ENCODE data around the gene ENTPD6.
A peak's percentile ranks its signal among the peaks of the same experiment; 100 is the strongest.

ENTPD6 gene

DNA sequence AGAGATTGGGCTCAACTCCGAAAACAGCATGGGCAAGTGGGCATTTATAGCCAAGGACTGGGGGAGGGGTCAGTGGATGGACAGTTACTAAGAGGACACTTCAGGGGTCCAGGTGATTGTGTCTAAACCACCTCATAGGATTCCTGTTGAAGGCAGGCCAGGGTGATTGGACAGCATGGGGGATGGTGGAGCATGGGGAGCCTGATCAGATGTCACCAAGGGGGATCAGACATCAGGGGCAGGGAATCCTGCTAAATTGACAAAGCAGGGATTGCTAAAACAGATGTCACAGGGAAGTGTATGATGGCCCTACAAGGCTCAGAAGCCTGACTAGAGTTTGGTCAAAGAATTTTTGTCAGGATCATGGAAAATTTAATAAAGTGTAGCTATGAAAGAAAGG, 49.9 kb downstream of the ENTPD6 start:
- no peak overlapping the region for H3K4me3 ChIP-seq (replicated peaks; ENCODE audit: low read depth, low read length)
- no peak for DNase-seq (ENCODE audit: extremely low read depth, low read depth)
- TF ChIP-seq, protein P1, sequence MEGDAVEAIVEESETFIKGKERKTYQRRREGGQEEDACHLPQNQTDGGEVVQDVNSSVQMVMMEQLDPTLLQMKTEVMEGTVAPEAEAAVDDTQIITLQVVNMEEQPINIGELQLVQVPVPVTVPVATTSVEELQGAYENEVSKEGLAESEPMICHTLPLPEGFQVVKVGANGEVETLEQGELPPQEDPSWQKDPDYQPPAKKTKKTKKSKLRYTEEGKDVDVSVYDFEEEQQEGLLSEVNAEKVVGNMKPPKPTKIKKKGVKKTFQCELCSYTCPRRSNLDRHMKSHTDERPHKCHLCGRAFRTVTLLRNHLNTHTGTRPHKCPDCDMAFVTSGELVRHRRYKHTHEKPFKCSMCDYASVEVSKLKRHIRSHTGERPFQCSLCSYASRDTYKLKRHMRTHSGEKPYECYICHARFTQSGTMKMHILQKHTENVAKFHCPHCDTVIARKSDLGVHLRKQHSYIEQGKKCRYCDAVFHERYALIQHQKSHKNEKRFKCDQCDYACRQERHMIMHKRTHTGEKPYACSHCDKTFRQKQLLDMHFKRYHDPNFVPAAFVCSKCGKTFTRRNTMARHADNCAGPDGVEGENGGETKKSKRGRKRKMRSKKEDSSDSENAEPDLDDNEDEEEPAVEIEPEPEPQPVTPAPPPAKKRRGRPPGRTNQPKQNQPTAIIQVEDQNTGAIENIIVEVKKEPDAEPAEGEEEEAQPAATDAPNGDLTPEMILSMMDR (IDR thresholded peaks at IDR 0.05; ENCODE audit: low read depth, low read length, missing control alignments), result no peak

DNA sequence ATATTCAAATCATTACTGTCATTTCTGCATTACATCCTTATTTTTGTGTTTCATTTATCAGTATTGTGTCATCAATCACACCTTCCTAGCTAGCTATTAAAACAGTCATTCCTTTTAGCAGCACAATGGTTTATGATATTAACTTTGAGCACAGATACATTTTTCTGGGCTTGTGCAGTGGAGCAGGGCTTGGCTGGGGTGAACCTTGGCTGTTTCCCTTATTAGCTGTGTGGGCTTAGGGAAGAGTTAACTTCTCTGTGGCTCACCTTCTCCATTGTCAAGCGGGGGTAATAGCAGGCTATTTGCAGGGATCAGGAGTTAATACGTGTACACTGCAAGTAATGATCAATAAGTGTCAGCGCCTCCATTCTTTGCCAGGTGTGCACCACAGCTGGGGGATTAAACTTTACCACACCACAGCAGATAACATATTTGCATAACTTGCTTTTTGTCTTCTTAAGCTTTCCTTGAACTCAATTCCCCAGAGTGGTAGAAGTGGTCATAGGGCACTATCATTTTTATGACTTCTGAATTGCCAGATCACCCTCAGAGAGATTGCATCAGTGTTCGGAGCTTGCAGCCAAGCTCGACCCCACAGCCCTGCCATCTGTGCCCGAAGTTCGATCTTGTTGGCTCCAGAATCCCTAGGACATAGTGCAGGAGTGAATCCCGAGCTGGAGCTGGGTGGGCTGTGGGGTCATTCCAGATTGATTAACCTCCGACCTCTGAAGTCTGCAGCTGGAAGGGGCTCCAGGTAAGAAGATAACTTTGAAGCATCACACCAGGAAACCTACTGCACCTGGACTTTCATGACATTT, 50.9 kb downstream of the ENTPD6 start:
- DNase-seq (ENCODE audit: extremely low read depth, low read depth), result no peak
- TF ChIP-seq, protein P1 (IDR thresholded peaks at IDR 0.05; ENCODE audit: low read depth, low read length, missing control alignments), result no peak
- peak overlapping the region; percentile 77; the same call in 1 of the 2 replicates for H3K4me3 ChIP-seq (replicated peaks; ENCODE audit: low read depth, low read length)

GRCh38 chr20:25247000-25247517, 51.5 kb downstream of the ENTPD6 start:
- peak overlapping the region; percentile 77 for H3K4me3 ChIP-seq (replicated peaks; ENCODE audit: low read depth, low read length)
- TF ChIP-seq, protein P1 (IDR thresholded peaks at IDR 0.05; ENCODE audit: low read depth, low read length, missing control alignments), result peak; percentile 67
- DNase-seq (ENCODE audit: extremely low read depth, low read depth), result no peak

GRCh38 chr20:25247518-25247955, 52.0 kb downstream of the ENTPD6 start:
- DNase-seq (ENCODE audit: extremely low read depth, low read depth), result no peak
- TF ChIP-seq, protein P1 (IDR thresholded peaks at IDR 0.05; ENCODE audit: low read depth, low read length, missing control alignments), result no peak
- H3K4me3 ChIP-seq (replicated peaks; ENCODE audit: low read depth, low read length), result peak overlapping the region; percentile 77

GRCh38 chr20:25247956-25248785, 52.7 kb downstream of the ENTPD6 start, which contains the start of gene PYGB:
TSS of gene PYGB (plus strand) at chr20:25248085. CDS start at chr20:25248179, 94 bp downstream.
- TF ChIP-seq, protein P1 (IDR thresholded peaks at IDR 0.05; ENCODE audit: low read depth, low read length, missing control alignments), result no peak
- DNase-seq (ENCODE audit: extremely low read depth, low read depth), result peak; percentile 51
- H3K4me3 ChIP-seq (replicated peaks; ENCODE audit: low read depth, low read length), result peak within 1 kb of the TSS; percentile 77

- TF ChIP-seq, protein P1 (IDR thresholded peaks at IDR 0.05; ENCODE audit: low read depth, low read length, missing control alignments), result no peak
- no peak for DNase-seq (ENCODE audit: extremely low read depth, low read depth)
- H3K4me3 ChIP-seq (replicated peaks; ENCODE audit: low read depth, low read length), result peak overlapping the region; percentile 77
Measured at GRCh38 chr20:25248786-25249172, 53.3 kb downstream of the ENTPD6 start.
